GM12801 (cell line): Measurements from ENCODE around the gene ZNF804B.

Source experiments
- TF ChIP-seq, protein P1 (sequence below): IDR thresholded peaks from one replicate; pipeline ENCODE4 v1.5.1; 2011; ENCODE audit warnings: control low read depth; ENCODE audit not compliant: insufficient read length; ENCODE audit errors: extremely low read depth

Gene ZNF804B

DNA sequence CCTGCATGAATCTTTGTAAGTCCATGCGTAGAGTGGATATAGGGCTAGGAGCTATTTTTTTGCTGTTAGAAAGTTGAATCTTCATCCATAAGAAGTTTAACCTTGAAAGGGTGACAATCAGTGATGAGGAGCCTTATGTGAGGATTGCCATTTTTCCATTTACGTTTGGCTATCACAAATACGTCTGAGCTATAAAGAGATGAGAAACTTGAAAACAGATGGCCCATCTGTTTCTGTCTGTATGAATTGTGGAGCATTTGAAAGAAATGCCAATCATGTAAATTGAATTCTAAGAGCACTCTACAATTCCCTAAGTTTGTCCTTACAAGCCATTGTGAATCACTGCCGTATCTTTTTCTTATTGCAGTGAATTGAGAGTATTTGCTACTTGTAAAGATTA, 205.9 kb downstream of the ZNF804B start:
- TF ChIP-seq, protein P1, sequence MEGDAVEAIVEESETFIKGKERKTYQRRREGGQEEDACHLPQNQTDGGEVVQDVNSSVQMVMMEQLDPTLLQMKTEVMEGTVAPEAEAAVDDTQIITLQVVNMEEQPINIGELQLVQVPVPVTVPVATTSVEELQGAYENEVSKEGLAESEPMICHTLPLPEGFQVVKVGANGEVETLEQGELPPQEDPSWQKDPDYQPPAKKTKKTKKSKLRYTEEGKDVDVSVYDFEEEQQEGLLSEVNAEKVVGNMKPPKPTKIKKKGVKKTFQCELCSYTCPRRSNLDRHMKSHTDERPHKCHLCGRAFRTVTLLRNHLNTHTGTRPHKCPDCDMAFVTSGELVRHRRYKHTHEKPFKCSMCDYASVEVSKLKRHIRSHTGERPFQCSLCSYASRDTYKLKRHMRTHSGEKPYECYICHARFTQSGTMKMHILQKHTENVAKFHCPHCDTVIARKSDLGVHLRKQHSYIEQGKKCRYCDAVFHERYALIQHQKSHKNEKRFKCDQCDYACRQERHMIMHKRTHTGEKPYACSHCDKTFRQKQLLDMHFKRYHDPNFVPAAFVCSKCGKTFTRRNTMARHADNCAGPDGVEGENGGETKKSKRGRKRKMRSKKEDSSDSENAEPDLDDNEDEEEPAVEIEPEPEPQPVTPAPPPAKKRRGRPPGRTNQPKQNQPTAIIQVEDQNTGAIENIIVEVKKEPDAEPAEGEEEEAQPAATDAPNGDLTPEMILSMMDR: no peak

DNA sequence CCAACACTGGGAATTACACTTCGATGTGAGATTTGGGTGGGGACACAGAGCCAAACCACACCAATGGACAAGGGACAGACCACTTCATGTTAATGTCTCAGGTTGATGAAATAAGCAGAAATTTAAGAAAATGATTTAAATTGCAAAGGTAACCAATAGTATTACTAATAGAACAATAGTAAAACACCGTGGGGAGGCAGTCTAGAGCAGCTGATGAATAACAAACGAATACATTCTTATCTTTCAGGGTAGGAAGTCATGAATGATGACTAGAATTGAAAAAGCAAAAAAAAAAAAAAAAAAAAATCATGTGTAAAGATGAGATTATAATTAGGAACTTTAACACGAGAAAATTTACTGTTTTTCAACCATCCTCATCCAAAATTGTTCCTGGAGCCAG, 207.9 kb downstream of the ZNF804B start:
- TF ChIP-seq, protein P1: no peak

DNA sequence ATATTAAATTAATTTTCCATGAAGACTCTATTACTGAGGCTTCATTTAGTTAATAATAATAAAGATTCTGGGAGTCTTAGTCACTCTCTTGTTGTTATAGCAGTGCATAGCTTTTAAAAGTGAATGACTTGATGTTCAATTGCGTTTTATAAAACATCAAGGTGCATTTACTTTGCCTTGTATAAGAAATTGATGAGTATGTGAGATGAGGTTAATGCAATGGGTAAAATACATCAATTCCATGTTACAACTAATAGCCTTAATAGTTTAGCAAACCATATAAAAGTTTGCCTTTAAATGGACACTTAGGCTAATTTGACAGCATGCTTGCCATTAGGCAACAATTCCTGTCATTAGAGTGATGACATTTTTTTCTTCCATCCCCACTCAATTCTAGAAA, 209.7 kb downstream of the ZNF804B start:
- TF ChIP-seq, protein P1: no peak

DNA sequence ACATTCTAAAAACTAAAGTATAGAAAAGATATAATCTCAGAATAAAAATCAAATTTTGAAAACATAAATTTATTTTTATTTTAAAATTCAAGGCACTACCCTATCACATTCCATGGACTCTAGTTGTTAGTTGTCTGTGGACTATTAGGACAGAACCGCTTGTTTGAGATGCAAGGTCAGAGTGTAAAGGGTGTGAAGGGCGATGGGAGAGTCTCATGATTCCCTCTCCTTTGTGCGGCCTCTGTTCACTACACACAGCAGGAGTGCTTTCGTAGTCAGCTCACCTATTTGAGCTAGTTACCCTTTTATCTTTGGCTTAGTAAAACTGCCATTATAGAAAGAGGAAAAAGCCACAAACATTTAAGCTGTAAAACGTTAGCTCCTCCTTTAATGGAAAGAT, 225.8 kb downstream of the ZNF804B start:
- TF ChIP-seq, protein P1: no peak

DNA sequence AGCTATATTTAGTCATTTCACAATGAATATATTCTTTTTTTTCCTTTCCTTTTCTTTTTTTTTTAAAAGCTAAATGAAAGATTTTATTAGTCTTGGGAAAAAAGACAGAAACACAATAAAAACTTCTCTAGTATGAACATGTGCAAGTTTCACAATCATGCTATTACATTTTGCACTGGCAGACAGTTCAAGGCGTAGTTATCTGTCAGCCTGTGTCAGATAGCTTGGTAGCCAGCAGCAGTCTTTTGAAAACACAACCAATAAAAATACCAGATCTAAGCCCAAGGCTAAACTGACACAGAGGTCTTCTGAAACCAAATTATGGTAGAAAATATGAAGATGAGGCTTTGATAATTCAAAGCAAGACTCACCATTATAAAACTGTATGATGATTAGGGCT, 241.8 kb downstream of the ZNF804B start:
- TF ChIP-seq, protein P1: no peak

DNA sequence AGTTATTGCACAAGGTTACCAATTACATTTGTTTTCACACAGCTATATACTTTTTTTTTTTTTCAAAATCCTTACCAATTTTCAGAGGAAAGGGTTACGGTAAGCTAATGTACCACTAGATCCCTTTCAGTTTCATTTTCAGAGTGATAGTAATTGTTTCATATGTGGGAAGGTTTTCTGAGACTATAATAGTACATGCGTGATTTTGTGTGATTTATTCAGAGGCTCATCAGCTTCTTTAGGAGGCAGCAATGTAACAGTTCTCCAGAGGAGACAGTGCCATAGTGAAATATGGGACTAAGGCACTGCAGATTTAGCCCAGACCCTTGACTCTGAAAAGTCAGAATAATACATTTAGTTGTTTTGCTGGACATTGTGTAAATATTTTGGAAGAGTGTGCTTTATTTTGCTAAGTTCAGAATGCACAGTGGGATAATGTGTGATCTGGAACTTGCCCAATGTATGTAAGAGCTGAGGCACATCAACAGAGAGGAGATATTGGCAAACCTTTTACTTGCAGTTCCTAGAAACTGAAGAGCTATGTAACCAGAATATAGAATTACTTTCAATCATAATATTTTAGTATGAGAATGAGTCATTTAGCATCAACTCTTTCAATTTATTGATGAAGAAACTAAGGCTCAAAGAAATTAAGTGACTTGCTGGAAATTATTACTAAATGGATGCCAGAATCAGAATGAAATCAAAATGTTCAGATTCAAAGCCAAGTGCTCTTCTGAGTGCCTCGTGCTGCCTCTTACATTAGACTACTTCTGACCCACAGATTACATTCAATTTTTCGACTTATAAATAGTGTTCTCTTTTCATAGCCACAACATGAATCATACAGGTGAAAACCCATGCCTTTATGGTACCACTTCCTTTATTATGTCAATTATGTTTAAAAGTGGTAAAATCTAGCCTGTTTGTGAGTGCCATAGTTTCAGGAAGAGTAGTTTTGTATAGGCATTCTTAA, 243.8 kb downstream of the ZNF804B start:
- TF ChIP-seq, protein P1: no peak

DNA sequence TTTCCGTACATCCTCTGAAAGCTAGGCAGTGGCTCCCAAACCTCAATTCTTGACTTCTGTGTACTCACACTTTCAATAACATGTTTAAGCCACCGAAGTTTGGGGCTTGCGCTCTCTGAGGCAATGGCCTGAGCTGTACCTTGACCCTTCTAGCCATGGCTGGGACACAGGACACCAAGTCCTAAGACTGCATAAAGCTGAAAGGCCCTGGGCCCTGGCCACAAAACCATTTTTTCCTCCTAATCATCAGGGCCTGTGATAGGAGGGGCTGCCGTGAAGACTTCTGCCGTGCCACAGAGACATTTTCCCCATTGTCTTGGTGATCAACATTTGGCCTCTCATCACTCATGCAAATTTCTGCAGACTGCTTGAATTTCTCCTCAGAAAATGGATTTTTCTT, 252.5 kb downstream of the ZNF804B start:
- TF ChIP-seq, protein P1: no peak
